SK-N-SH (cell line): ENCODE measurements around the gene CDH20. TPM values are rescaled to one million over a fixed set of nuclear protein-coding genes. Genes with fewer than 3 reads are reported as not detected.

Source experiments
- CTCF ChIA-PET: fragments of 300-600, 350-600 bp; formaldehyde crosslinking; extraction: SDS; loops from one replicate; lab custom pipeline; 2021; lab: Yijun Ruan, JAX
- POLR2A ChIA-PET: fragments of 350-600 bp; sonication (Branson Sonifier 250); formaldehyde crosslinking; extraction: SDS; loops from one replicate; lab custom pipeline; 2020; ENCODE audit warnings: antibody characterized with exemption, inconsistent platforms; lab: Yijun Ruan, JAX
- DNase-seq: peaks from one replicate; pipeline ENCODE4 v3.0.0; 2012
- H2AFZ ChIP-seq: fragments of 200-600 bp; sonication (generic); 2 replicates; pipeline ENCODE4 v1.8.1; 2016; ENCODE audit warnings: antibody characterized with exemption, mild to moderate bottlenecking, low read depth
- H3F3A ChIP-seq: fragments of 200-600 bp; sonication (generic); replicated peaks from 2 replicates; pipeline ENCODE3; 2016; ENCODE audit warnings: antibody characterized with exemption, mild to moderate bottlenecking; ENCODE audit not compliant: insufficient read depth
- H3K27ac ChIP-seq, 2 experiments: fragments of 200-500 bp in 1 of 2; fragments of 200-600 bp in 1 of 2; sonication (Bioruptor generic) in 1 of 2; sonication (generic), shearing (Covaris generic) in 1 of 2; 2 replicates each; pipeline versions ENCODE4 v1.5.1 to v1.6.1; 2014 to 2016; ENCODE audit warnings: low read depth in 2 of 2, inconsistent platforms in 1 of 2, low read length in 1 of 2, mild to moderate bottlenecking in 1 of 2, mixed read lengths in 1 of 2
- H3K27me3 ChIP-seq: fragments of 200-600 bp; sonication (generic), shearing (Covaris generic); 2 replicates; pipeline ENCODE4 v1.6.1; 2016; ENCODE audit warnings: mixed run types; ENCODE audit not compliant: insufficient read depth
- H3K36me3 ChIP-seq, 2 experiments: fragments of 200-500 bp in 1 of 2; fragments of 200-600 bp in 1 of 2; sonication (Bioruptor generic) in 1 of 2; sonication (generic) in 1 of 2; replicated peaks in 1 of 2; 2 replicates each; pipeline versions ENCODE3 to v1.5.1; 2014 to 2016; ENCODE audit warnings: low read length in 1 of 2, mild to moderate bottlenecking in 1 of 2; ENCODE audit not compliant: insufficient read depth in 2 of 2, control insufficient read depth in 1 of 2
- H3K4me1 ChIP-seq, 2 experiments: fragments of 200-500 bp in 1 of 2; fragments of 200-600 bp in 1 of 2; sonication (Bioruptor generic) in 1 of 2; sonication (generic), shearing (Covaris generic) in 1 of 2; 2 replicates each; pipeline versions ENCODE4 v1.5.1 to v1.6.1; 2014 to 2016; ENCODE audit warnings: low read depth in 1 of 2, low read length in 1 of 2, mixed run types in 1 of 2; ENCODE audit not compliant: insufficient read depth in 2 of 2, control insufficient read depth in 1 of 2
- H3K4me2 ChIP-seq: fragments of 200-600 bp; sonication (generic), shearing (Covaris generic); 2 replicates; pipeline ENCODE4 v1.6.1; 2017; ENCODE audit warnings: mixed run types
- H3K4me3 ChIP-seq, 2 experiments: fragments of 200-500 bp in 1 of 2; fragments of 200-600 bp in 1 of 2; sonication (Bioruptor generic) in 1 of 2; sonication (generic), shearing (Covaris generic) in 1 of 2; 2 replicates each; pipeline versions ENCODE4 v1.5.1 to v1.8.1; 2014 to 2016; ENCODE audit warnings: low read depth in 2 of 2, inconsistent platforms in 1 of 2, low read length in 1 of 2, mild to moderate bottlenecking in 1 of 2, mixed read lengths in 1 of 2, moderate library complexity in 1 of 2
- H3K79me2 ChIP-seq: fragments of 200-600 bp; sonication (generic); 2 replicates; pipeline ENCODE4 v1.8.1; 2017; ENCODE audit warnings: mild to moderate bottlenecking; ENCODE audit not compliant: insufficient read depth
- H3K9ac ChIP-seq: fragments of 200-600 bp; sonication (generic); 2 replicates; pipeline ENCODE4 v1.6.1; 2017; ENCODE audit warnings: mixed run types
- H3K9me2 ChIP-seq: fragments of 200-600 bp; sonication (generic); 2 replicates; pipeline ENCODE4 v1.6.1; 2017; ENCODE audit warnings: mixed run types
- H3K9me3 ChIP-seq: fragments of 200-600 bp; sonication (generic); 2 replicates; pipeline ENCODE4 v1.6.1; 2017; ENCODE audit warnings: mixed run types, mild to moderate bottlenecking, moderate library complexity
- H4K20me1 ChIP-seq: fragments of 200-600 bp; sonication (generic); 2 replicates; pipeline ENCODE4 v1.6.1; 2017; ENCODE audit warnings: mild to moderate bottlenecking, mixed run types; ENCODE audit not compliant: insufficient read depth
- ELF1 ChIP-seq: IDR thresholded peaks from 2 replicates; pipeline ENCODE4 v1.4.0; 2012
- EZH2phosphoT487 ChIP-seq: fragments of 200-600 bp; sonication (generic); IDR thresholded peaks from 2 replicates; pipeline ENCODE4 v1.6.1; 2017; ENCODE audit warnings: low read depth, mixed run types, mild to moderate bottlenecking, antibody characterized with exemption, moderate library complexity, borderline replicate concordance
- FOXJ3 ChIP-seq: sonication (generic); formaldehyde crosslinking; IDR thresholded peaks from 2 replicates; pipeline ENCODE4 v1.5.1; 2020; ENCODE audit warnings: mild to moderate bottlenecking, missing genetic modification reagents
- FOXM1 ChIP-seq: IDR thresholded peaks from 2 replicates; pipeline ENCODE4 v1.4.0; 2012; ENCODE audit warnings: low read depth, mild to moderate bottlenecking
- GATA2 ChIP-seq: sonication (generic); formaldehyde crosslinking; IDR thresholded peaks from 2 replicates; pipeline ENCODE4 v1.5.0; 2020; ENCODE audit warnings: mild to moderate bottlenecking, missing genetic modification reagents
- MEF2A ChIP-seq: IDR thresholded peaks from 2 replicates; pipeline ENCODE4 v1.4.0; 2012; ENCODE audit warnings: low read depth, borderline replicate concordance
- NFIC ChIP-seq: IDR thresholded peaks from 2 replicates; pipeline ENCODE4 v1.4.0; 2012; ENCODE audit warnings: borderline replicate concordance
- NRF1 ChIP-seq: IDR thresholded peaks from 2 replicates; pipeline ENCODE4 v1.6.1; 2012; ENCODE audit warnings: low read depth, mild to moderate bottlenecking, low read length
- POLR2AphosphoS5 ChIP-seq: IDR thresholded peaks from 2 replicates; pipeline ENCODE4 v1.6.1; 2012; ENCODE audit warnings: low read depth, low read length
- RAD21 ChIP-seq: IDR thresholded peaks from 2 replicates; pipeline ENCODE4 v1.6.1; 2012; ENCODE audit warnings: mild to moderate bottlenecking, low read length
- RCOR1 ChIP-seq: fragments of 150-350 bp; IDR thresholded peaks from 2 replicates; pipeline ENCODE4 v1.6.1; 2017; ENCODE audit warnings: antibody characterized with exemption, low read length
- RXRA ChIP-seq: IDR thresholded peaks from 2 replicates; pipeline ENCODE4 v1.4.0; 2012; ENCODE audit warnings: low read depth, mild to moderate bottlenecking, borderline replicate concordance
- SIN3A ChIP-seq: IDR thresholded peaks from 2 replicates; pipeline ENCODE4 v1.6.1; 2012; ENCODE audit warnings: low read depth, mild to moderate bottlenecking, low read length, moderate library complexity, borderline replicate concordance
- TAF1 ChIP-seq: IDR thresholded peaks from 2 replicates; pipeline ENCODE4 v1.6.1; 2012; ENCODE audit warnings: low read depth, mild to moderate bottlenecking, low read length, moderate library complexity, borderline replicate concordance
- TCF12 ChIP-seq: IDR thresholded peaks from 2 replicates; pipeline ENCODE4 v1.4.0; 2012
- WGBS: methylation state at CpG from one replicate; pipeline ENCODE4 v1.1.6; 2017; ENCODE audit warnings: low lambda C conversion rate; 5-methylcytosine and 5-hydroxymethylcytosine counted together
- polyA plus RNA-seq, 3 experiments: library from polyadenylated mRNA; depleted of rRNA; stranded (reverse); fragments of >200 nt; gene quantifications; 2 replicates each; pipeline ENCODE4 v1.2.3, GENCODE V29; 2012
- TF ChIP-seq, protein P1 (sequence below): fragments of 150-350 bp; IDR thresholded peaks from 2 replicates; pipeline ENCODE4 v1.6.1; 2017; ENCODE audit warnings: antibody characterized with exemption, low read length, low read depth, borderline replicate concordance
- TF ChIP-seq, protein P2 (sequence below): IDR thresholded peaks from 2 replicates; pipeline ENCODE4 v1.4.0; 2012; ENCODE audit warnings: low read depth, borderline replicate concordance
- TF ChIP-seq, protein P3 (sequence below): IDR thresholded peaks from 2 replicates; pipeline ENCODE4 v1.6.1; 2012; ENCODE audit warnings: mild to moderate bottlenecking, low read depth, low read length, moderate library complexity

The CDH20 gene
- polyA plus RNA-seq, 1 of the 3 experiments (the other 2 are of a cell fraction), result 1.1 TPM

DNA sequence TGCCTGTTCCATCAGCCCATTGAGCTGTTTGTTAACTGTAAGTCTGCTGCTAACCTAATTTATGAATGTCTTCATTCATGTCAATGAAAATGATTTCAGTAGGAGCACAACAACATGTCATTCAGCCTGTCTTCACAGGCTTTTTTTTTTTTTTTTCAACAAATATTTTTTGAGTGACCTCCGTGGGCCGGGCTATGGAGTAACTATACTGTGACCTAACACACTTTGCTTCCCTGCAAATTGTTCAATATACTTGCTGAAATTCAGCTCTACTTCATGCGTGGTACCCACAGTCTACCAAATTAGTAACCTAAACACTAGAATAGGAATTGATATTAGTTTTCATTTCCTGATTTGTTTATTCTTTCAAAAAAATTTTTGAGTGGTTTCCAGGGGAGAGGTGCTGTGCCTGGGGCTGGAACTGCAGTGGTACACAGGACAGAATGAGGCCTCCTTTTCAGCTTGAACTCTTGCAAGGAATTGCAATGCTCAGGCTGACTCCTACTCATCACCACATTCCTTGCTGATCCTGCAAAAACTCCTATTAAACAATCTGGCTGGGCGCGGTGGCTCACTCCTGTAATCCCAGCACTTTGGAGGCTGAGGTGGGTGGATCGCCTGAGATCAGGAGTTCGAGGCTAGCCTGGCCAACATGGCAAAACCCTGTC is 87.1 kb downstream of the CDH20 start:
- 92% methylated on average over 7 of the region's 7 CpGs for WGBS
- no peaks in the 10 kb centered on the region for H3F3A ChIP-seq
- H3K4me2 ChIP-seq, result no peak overlapping the region
- H3K4me3 ChIP-seq, result no peak overlapping the region
- no peak overlapping the region for H3K9ac ChIP-seq
- POLR2A ChIA-PET, result no interaction called here
- no peaks in the 10 kb centered on the region for H3K27me3 ChIP-seq
- no peaks in the 10 kb centered on the region for H4K20me1 ChIP-seq
- H2AFZ ChIP-seq, result no peak overlapping the region
- no peaks in the 10 kb centered on the region for H3K79me2 ChIP-seq
- H3K27ac ChIP-seq, result no peak overlapping the region
- no peaks in the 10 kb centered on the region for H3K4me1 ChIP-seq
- DNase-seq, result no peak
- no peaks in the 10 kb centered on the region for H3K36me3 ChIP-seq
- no peaks in the 10 kb centered on the region for H3K9me2 ChIP-seq
- TF ChIP-seq MEF2A (no peak), POLR2AphosphoS5 (no peak), GATA2 (CRISPR knock-in tag) (no peak), TCF12 (no peak), RCOR1 (no peak), EZH2phosphoT487 (no peak), TAF1 (no peak), FOXM1 (no peak), NFIC (no peak)
- TF ChIP-seq, protein P1, sequence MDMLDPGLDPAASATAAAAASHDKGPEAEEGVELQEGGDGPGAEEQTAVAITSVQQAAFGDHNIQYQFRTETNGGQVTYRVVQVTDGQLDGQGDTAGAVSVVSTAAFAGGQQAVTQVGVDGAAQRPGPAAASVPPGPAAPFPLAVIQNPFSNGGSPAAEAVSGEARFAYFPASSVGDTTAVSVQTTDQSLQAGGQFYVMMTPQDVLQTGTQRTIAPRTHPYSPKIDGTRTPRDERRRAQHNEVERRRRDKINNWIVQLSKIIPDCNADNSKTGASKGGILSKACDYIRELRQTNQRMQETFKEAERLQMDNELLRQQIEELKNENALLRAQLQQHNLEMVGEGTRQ, result no peak
- TF ChIP-seq, protein P2, sequence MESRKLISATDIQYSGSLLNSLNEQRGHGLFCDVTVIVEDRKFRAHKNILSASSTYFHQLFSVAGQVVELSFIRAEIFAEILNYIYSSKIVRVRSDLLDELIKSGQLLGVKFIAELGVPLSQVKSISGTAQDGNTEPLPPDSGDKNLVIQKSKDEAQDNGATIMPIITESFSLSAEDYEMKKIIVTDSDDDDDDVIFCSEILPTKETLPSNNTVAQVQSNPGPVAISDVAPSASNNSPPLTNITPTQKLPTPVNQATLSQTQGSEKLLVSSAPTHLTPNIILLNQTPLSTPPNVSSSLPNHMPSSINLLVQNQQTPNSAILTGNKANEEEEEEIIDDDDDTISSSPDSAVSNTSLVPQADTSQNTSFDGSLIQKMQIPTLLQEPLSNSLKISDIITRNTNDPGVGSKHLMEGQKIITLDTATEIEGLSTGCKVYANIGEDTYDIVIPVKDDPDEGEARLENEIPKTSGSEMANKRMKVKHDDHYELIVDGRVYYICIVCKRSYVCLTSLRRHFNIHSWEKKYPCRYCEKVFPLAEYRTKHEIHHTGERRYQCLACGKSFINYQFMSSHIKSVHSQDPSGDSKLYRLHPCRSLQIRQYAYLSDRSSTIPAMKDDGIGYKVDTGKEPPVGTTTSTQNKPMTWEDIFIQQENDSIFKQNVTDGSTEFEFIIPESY, result no peak
- H3K9me3 ChIP-seq, result no peaks in the 10 kb centered on the region
- CTCF ChIA-PET, result interaction anchor here (1.4 kb wide), 1 partner anchor 8 kb away, joined by 3 read pairs; no protein-coding TSS in a partner anchor

DNA sequence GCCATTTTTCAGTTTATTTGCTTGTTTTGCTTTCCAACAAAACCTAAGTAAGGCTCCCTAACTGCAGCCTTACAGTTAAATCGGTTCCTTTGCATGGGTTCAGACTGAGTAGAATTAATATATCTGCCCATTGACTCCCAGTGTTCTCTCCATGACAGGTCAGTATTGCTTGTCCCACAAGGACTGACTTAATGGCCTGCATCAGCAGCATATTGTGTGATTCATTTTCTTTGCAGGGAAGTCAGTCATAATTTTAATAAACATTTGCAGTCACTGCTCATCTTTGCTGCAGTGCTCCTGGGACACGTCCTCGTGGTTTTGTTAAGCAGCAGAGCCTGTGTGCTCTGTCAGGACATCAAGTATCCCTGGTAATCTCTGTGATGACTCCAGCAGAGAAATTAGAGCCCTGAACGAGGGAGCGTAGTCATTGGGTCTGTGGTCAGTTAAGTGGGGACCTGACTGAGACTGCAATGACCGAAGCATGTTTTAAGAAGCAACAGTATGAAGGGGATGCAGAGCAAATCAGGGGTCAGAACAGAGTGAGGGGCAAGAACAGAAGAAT is 93.3 kb downstream of the CDH20 start:
- no peaks in the 10 kb centered on the region for H4K20me1 ChIP-seq
- H3K27me3 ChIP-seq, result no peaks in the 10 kb centered on the region
- DNase-seq, result no peak
- no peak overlapping the region for H3K9ac ChIP-seq
- H3F3A ChIP-seq, result peaks cover 3% of the 10 kb centered on the region
- WGBS, result 74% methylated on average over 6 of the region's 6 CpGs
- H3K4me2 ChIP-seq, result no peak overlapping the region
- H3K27ac ChIP-seq, result no peak overlapping the region
- H3K4me3 ChIP-seq, result no peak overlapping the region
- H3K9me2 ChIP-seq, result no peaks in the 10 kb centered on the region
- no peaks in the 10 kb centered on the region for H3K79me2 ChIP-seq
- H3K36me3 ChIP-seq, result no peaks in the 10 kb centered on the region
- no peaks in the 10 kb centered on the region for H3K9me3 ChIP-seq
- H3K4me1 ChIP-seq, result no peaks in the 10 kb centered on the region
- CTCF ChIA-PET, result no interaction called here
- H2AFZ ChIP-seq, result peak overlapping the region; percentile 14; the same call in 1 of the 2 replicates
- POLR2A ChIA-PET, result no interaction called here
- TF ChIP-seq NFIC (no peak), ELF1 (no peak), RAD21 (no peak), RXRA (no peak), SIN3A (no peak), NRF1 (no peak), FOXJ3 (CRISPR knock-in tag) (no peak), TCF12 (no peak), POLR2AphosphoS5 (no peak)
- TF ChIP-seq, protein P3, sequence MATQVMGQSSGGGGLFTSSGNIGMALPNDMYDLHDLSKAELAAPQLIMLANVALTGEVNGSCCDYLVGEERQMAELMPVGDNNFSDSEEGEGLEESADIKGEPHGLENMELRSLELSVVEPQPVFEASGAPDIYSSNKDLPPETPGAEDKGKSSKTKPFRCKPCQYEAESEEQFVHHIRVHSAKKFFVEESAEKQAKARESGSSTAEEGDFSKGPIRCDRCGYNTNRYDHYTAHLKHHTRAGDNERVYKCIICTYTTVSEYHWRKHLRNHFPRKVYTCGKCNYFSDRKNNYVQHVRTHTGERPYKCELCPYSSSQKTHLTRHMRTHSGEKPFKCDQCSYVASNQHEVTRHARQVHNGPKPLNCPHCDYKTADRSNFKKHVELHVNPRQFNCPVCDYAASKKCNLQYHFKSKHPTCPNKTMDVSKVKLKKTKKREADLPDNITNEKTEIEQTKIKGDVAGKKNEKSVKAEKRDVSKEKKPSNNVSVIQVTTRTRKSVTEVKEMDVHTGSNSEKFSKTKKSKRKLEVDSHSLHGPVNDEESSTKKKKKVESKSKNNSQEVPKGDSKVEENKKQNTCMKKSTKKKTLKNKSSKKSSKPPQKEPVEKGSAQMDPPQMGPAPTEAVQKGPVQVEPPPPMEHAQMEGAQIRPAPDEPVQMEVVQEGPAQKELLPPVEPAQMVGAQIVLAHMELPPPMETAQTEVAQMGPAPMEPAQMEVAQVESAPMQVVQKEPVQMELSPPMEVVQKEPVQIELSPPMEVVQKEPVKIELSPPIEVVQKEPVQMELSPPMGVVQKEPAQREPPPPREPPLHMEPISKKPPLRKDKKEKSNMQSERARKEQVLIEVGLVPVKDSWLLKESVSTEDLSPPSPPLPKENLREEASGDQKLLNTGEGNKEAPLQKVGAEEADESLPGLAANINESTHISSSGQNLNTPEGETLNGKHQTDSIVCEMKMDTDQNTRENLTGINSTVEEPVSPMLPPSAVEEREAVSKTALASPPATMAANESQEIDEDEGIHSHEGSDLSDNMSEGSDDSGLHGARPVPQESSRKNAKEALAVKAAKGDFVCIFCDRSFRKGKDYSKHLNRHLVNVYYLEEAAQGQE, result no peak
- TF ChIP-seq, protein P2, result no peak
